ENCODE measurements around the gene AFDN.

AFDN gene

GRCh38 chr6:167948716-167949115 lies 122.0 kb downstream of the AFDN start:
- H3K27me3 Mint-ChIP-seq = no peaks in the 10 kb centered on the region
- no peaks in the 10 kb centered on the region for H3K4me1 Mint-ChIP-seq (ENCODE audit: low read depth in 2 of 2)
- no peaks in the 10 kb centered on the region for H3K9me3 Mint-ChIP-seq
- ATAC-seq (replicated peaks) = no peak
- peaks cover 14% of the 10 kb centered on the region for H3K36me3 Mint-ChIP-seq (ENCODE audit: insufficient read depth)
- H3K27ac Mint-ChIP-seq = no peak overlapping the region
- H3K4me3 Mint-ChIP-seq = no peak overlapping the region
- no peak for DNase-seq

- Mint-ChIP-seq H3K4me1 (ENCODE audit: low read depth in 2 of 2) (no peaks in the 10 kb centered on the region), H3K27ac (no peak overlapping the region), H3K4me3 (no peak overlapping the region), H3K9me3 (no peaks in the 10 kb centered on the region), H3K27me3 (no peaks in the 10 kb centered on the region), H3K36me3 (ENCODE audit: insufficient read depth) (peaks cover 14% of the 10 kb centered on the region)
- no peak for DNase-seq
- no peak for ATAC-seq (replicated peaks)
Measured at GRCh38 chr6:167949121-167949684, 122.5 kb downstream of the AFDN start.

- Mint-ChIP-seq H3K4me1 (ENCODE audit: low read depth in 2 of 2) (no peaks in the 10 kb centered on the region), H3K27ac (peak overlapping the region in 1 of 2 donors; percentile 27), H3K9me3 (no peaks in the 10 kb centered on the region), H3K4me3 (no peak overlapping the region), H3K36me3 (ENCODE audit: insufficient read depth) (peaks cover 14% of the 10 kb centered on the region), H3K27me3 (no peaks in the 10 kb centered on the region)
- DNase-seq (no peak), ATAC-seq (replicated peaks) (no peak)
Measured at GRCh38 chr6:167951781-167952511, 125.2 kb downstream of the AFDN start.

DNA sequence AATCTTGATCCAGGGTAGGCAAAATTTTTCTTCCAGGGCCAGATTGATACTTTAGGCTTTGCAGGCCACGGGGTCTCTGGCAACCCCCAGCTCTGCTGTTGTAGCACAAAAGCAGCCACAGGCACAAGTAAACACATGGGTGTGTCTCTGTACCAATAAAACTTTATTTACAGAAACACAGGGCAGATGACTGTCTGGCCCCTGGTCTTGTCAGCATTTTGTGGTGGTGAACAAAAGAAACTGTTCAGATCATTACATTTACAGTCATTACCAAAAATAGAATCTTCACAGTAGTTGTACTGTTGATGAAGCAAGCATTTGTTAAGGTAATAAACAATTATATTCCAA lies 125.8 kb downstream of the AFDN start:
- no peak overlapping the region for H3K4me3 Mint-ChIP-seq
- DNase-seq (no peak), ATAC-seq (replicated peaks) (no peak)
- no peaks in the 10 kb centered on the region for H3K27me3 Mint-ChIP-seq
- H3K36me3 Mint-ChIP-seq (ENCODE audit: insufficient read depth) = peaks cover 14% of the 10 kb centered on the region
- no peak overlapping the region for H3K27ac Mint-ChIP-seq
- no peaks in the 10 kb centered on the region for H3K4me1 Mint-ChIP-seq (ENCODE audit: low read depth in 2 of 2)
- H3K9me3 Mint-ChIP-seq = no peaks in the 10 kb centered on the region

- Mint-ChIP-seq H3K36me3 (ENCODE audit: insufficient read depth) (peaks cover 6% of the 10 kb centered on the region), H3K27ac (no peak overlapping the region), H3K4me3 (no peak overlapping the region), H3K27me3 (no peaks in the 10 kb centered on the region), H3K9me3 (no peaks in the 10 kb centered on the region), H3K4me1 (ENCODE audit: low read depth in 2 of 2) (no peaks in the 10 kb centered on the region)
- ATAC-seq (replicated peaks) (no peak), DNase-seq (no peak)
Measured at GRCh38 chr6:167953551-167953950, 126.8 kb downstream of the AFDN start.

GRCh38 chr6:167954151-167954550 lies 127.4 kb downstream of the AFDN start:
- no peak overlapping the region for H3K27ac Mint-ChIP-seq
- no peaks in the 10 kb centered on the region for H3K9me3 Mint-ChIP-seq
- peaks cover 3% of the 10 kb centered on the region for H3K36me3 Mint-ChIP-seq (ENCODE audit: insufficient read depth)
- ATAC-seq (replicated peaks) (no peak), DNase-seq (no peak)
- no peak overlapping the region for H3K4me3 Mint-ChIP-seq
- H3K27me3 Mint-ChIP-seq = no peaks in the 10 kb centered on the region
- no peaks in the 10 kb centered on the region for H3K4me1 Mint-ChIP-seq (ENCODE audit: low read depth in 2 of 2)

GRCh38 chr6:167956491-167956890 lies 129.8 kb downstream of the AFDN start:
- no peaks in the 10 kb centered on the region for H3K9me3 Mint-ChIP-seq
- no peaks in the 10 kb centered on the region for H3K4me1 Mint-ChIP-seq (ENCODE audit: low read depth in 2 of 2)
- DNase-seq = no peak
- H3K27ac Mint-ChIP-seq = no peak overlapping the region
- no peak overlapping the region for H3K4me3 Mint-ChIP-seq
- H3K36me3 Mint-ChIP-seq (ENCODE audit: insufficient read depth) = no peaks in the 10 kb centered on the region
- H3K27me3 Mint-ChIP-seq = peaks cover 0 to 2% of the 10 kb centered on the region in 2 donors
- ATAC-seq (replicated peaks) = no peak

GRCh38 chr6:167956983-167957492 lies 130.3 kb downstream of the AFDN start:
- H3K36me3 Mint-ChIP-seq (ENCODE audit: insufficient read depth) = no peaks in the 10 kb centered on the region
- H3K9me3 Mint-ChIP-seq = no peaks in the 10 kb centered on the region
- peaks cover 0 to 4% of the 10 kb centered on the region in 2 donors for H3K27me3 Mint-ChIP-seq
- H3K4me3 Mint-ChIP-seq = no peak overlapping the region
- no peak overlapping the region for H3K27ac Mint-ChIP-seq
- ATAC-seq (replicated peaks) = no peak
- H3K4me1 Mint-ChIP-seq (ENCODE audit: low read depth in 2 of 2) = no peaks in the 10 kb centered on the region
- DNase-seq = no peak

DNA sequence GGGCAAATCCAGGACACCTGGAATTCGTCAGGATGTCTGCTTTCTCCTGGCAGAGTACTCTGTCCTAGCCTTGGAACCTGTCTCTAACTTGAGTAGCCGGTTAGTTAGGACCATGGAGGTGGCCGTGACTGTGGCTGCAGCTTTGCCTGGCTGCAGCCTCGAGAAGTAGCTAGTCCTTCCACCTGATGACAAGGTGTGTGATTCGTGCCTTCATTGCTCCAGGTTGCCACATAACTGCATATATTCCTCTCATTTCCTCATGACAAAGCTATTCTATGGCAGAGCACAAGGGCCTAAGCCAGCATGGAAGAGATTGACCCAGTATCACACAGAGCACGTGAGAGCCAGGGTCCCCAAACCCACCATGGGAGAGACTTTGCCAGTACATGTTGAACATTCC lies 130.9 kb downstream of the AFDN start:
- H3K9me3 Mint-ChIP-seq = no peaks in the 10 kb centered on the region
- no peak for DNase-seq
- H3K27me3 Mint-ChIP-seq = peaks cover 0 to 4% of the 10 kb centered on the region in 2 donors
- H3K36me3 Mint-ChIP-seq (ENCODE audit: insufficient read depth) = no peaks in the 10 kb centered on the region
- ATAC-seq (replicated peaks) = no peak
- H3K27ac Mint-ChIP-seq = no peak overlapping the region
- H3K4me3 Mint-ChIP-seq = no peak overlapping the region
- no peaks in the 10 kb centered on the region for H3K4me1 Mint-ChIP-seq (ENCODE audit: low read depth in 2 of 2)

DNA sequence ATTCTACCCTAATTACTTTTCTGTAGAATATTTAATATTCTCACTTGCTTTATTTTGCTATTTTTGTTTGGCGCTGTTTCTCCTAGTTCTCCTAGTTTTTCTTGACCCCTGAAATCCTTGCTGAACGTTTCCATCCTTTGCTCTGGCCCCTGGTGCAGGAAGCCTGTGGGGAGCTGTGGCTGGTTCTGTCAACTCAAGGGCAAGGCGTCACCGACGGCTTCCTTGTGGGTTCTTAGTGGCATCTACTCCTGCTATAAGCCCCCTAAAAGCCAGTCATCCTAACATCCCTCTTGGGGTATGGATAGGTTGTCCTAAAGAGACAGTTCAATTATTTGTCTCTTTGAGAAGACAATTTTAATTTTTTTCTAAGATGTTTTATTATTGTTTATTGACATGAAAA lies 133.9 kb downstream of the AFDN start:
- DNase-seq = no peak
- H3K4me3 Mint-ChIP-seq = no peak overlapping the region
- ATAC-seq (replicated peaks) = no peak
- no peaks in the 10 kb centered on the region for H3K4me1 Mint-ChIP-seq (ENCODE audit: low read depth in 2 of 2)
- peaks cover 0 to 4% of the 10 kb centered on the region in 2 donors for H3K27me3 Mint-ChIP-seq
- no peaks in the 10 kb centered on the region for H3K36me3 Mint-ChIP-seq (ENCODE audit: insufficient read depth)
- H3K9me3 Mint-ChIP-seq = no peaks in the 10 kb centered on the region
- no peak overlapping the region for H3K27ac Mint-ChIP-seq

- ATAC-seq (replicated peaks) = no peak
Measured at GRCh38 chr6:167962711-167963110, 136.0 kb downstream of the AFDN start.

DNA sequence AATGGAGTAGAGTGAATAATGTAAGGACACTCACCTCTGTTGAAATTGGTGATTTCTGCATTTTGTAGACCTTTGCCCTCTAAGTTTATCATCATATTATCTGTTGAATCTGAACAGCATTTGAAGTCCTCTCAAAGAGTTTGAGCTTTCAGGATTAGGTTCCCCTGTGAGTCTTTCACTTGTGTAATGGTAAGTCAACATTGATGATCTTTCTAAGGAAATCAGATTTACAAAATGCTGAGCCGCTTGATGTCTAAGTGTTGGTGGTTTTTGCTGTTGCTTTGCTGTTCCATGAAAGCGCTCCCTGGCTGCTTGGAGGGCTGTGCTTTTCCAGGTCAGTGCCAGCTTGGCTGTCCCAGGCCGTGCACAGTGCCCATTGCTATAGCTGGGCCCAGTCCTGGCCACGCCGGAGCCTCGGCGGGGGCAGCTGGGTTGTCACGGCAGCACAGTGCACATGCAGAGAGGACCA lies 136.9 kb downstream of the AFDN start:
- Mint-ChIP-seq H3K4me1 (ENCODE audit: low read depth in 2 of 2) (no peaks in the 10 kb centered on the region), H3K36me3 (ENCODE audit: insufficient read depth) (no peaks in the 10 kb centered on the region), H3K9me3 (no peaks in the 10 kb centered on the region), H3K27ac (no peak overlapping the region), H3K4me3 (no peak overlapping the region), H3K27me3 (peaks cover 0 to 4% of the 10 kb centered on the region in 2 donors)
- ATAC-seq (replicated peaks) = no peak
- DNase-seq = no peak

More at GRCh38 chr6:167962711-167963110, 136.0 kb downstream of the AFDN start:
- no peak overlapping the region for H3K27ac Mint-ChIP-seq
- no peaks in the 10 kb centered on the region for H3K4me1 Mint-ChIP-seq (ENCODE audit: low read depth in 2 of 2)
- no peak for DNase-seq
- H3K9me3 Mint-ChIP-seq = no peaks in the 10 kb centered on the region
- H3K4me3 Mint-ChIP-seq = no peak overlapping the region
- H3K36me3 Mint-ChIP-seq (ENCODE audit: insufficient read depth) = no peaks in the 10 kb centered on the region
- H3K27me3 Mint-ChIP-seq = peaks cover 0 to 4% of the 10 kb centered on the region in 2 donors

- H3K9me3 Mint-ChIP-seq = no peaks in the 10 kb centered on the region
- peaks cover 0 to 4% of the 10 kb centered on the region in 2 donors for H3K27me3 Mint-ChIP-seq
- no peak overlapping the region for H3K4me3 Mint-ChIP-seq
- no peaks in the 10 kb centered on the region for H3K36me3 Mint-ChIP-seq (ENCODE audit: insufficient read depth)
- DNase-seq = no peak
- H3K27ac Mint-ChIP-seq = no peak overlapping the region
- no peaks in the 10 kb centered on the region for H3K4me1 Mint-ChIP-seq (ENCODE audit: low read depth in 2 of 2)
- ATAC-seq (replicated peaks) = no peak
Measured at GRCh38 chr6:167965592-167966539, 139.2 kb downstream of the AFDN start.
